Lower lobe of right lung (tissue), 2 donors: ENCODE results near the gene HYAL3. TPM values are rescaled to one million over a fixed set of nuclear protein-coding genes. Genes with fewer than 3 reads are reported as not detected.
A peak's percentile ranks its signal among the peaks of the same experiment; 100 is the strongest.

Experiments used
- ATAC-seq, 2 donors: fragments of 200-7000 bp; cut with Tn5 transposase; one replicate each; pipeline ENCODE4 v1.9.1; 2020 to 2022; ENCODE audit warnings: mild to moderate bottlenecking in 2 of 2, moderate library complexity in 2 of 2
- DNase-seq: peaks from one replicate; pipeline ENCODE4 v3.0.0-alpha.2; 2020
- H3K27ac ChIP-seq: fragments of 200-600 bp; one replicate; pipeline ENCODE4 v1.8.0; 2022
- H3K27me3 ChIP-seq: fragments of 200-600 bp; one replicate; pipeline ENCODE4 v1.8.0; 2022; ENCODE audit warnings: low read depth
- H3K36me3 ChIP-seq: fragments of 200-600 bp; one replicate; pipeline ENCODE4 v1.8.0; 2022; ENCODE audit warnings: mild to moderate bottlenecking
- H3K4me1 ChIP-seq: fragments of 200-600 bp; one replicate; pipeline ENCODE4 v1.8.0; 2022
- H3K4me3 ChIP-seq: fragments of 200-600 bp; one replicate; pipeline ENCODE4 v1.8.0; 2022; ENCODE audit warnings: mild to moderate bottlenecking
- H3K9me3 ChIP-seq: fragments of 200-600 bp; one replicate; pipeline ENCODE4 v1.8.0; 2022
- intact Hi-C: fragments of 100-400 bp; cut with DNase I; formaldehyde crosslinking; loops from one replicate; pipeline ENCODE4 v1.11.0; 2022
- total RNA-seq: library from RNA; stranded (reverse); fragmentation: NEBNext Ultra II Directional; extraction: Animal tissue kit (Norgen Biotek cat#: 25700); gene quantifications from one replicate; pipeline ENCODE4 v1.2.1, GENCODE V29; 2021
- TF ChIP-seq, protein P1 (sequence below): fragments of 200-600 bp; IDR thresholded peaks from one replicate; pipeline ENCODE4 v1.8.0; 2022; ENCODE audit warnings: antibody characterized with exemption, mild to moderate bottlenecking
- donor health status: DM: no; HTN: yes; CAD: no; lungs with severe emphysema.

Gene HYAL3
- total RNA-seq, 1 donor from 2014 or later: 4.0 TPM

DNA sequence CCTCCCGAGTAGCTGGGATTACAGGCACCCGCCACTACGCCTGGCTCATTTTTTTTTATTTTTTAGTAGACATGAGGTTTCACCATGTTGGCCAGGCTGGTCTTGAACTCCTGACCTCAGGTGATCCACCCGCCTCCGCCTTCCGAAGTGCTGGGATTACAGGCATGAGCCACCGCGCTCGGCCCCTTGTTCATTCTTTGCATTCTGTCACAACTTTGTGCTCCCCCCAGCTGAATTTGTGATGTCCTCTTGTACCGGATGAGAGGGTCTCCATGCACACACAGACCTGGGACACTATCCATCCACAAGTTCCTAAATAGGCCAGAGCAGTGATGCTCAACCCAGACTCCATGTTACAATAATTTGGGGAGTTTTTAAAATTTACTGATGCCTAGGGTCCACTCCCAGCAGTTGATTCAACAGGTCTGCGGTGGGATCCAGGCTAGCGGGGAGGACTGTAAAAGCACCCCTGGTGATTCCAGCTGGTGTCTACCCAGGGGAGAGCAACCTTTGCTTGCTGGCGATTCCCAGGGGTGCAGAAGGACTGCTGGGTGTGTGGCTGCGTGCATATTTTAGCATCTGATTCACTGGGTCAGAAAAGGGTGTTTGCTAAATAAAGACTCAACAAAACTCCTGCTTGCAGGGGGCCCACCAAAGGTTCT, 40.4 kb upstream of the HYAL3 start:
- ATAC-seq (no peak), DNase-seq (peak; percentile 48)
- H3K27ac ChIP-seq: peak overlapping the region; percentile 98
- H3K4me1 ChIP-seq: peaks cover 63% of the 10 kb centered on the region
- peak overlapping the region; percentile 84 for H3K4me3 ChIP-seq
- no peaks in the 10 kb centered on the region for H3K27me3 ChIP-seq
- no peaks in the 10 kb centered on the region for H3K36me3 ChIP-seq
- TF ChIP-seq, protein P1, sequence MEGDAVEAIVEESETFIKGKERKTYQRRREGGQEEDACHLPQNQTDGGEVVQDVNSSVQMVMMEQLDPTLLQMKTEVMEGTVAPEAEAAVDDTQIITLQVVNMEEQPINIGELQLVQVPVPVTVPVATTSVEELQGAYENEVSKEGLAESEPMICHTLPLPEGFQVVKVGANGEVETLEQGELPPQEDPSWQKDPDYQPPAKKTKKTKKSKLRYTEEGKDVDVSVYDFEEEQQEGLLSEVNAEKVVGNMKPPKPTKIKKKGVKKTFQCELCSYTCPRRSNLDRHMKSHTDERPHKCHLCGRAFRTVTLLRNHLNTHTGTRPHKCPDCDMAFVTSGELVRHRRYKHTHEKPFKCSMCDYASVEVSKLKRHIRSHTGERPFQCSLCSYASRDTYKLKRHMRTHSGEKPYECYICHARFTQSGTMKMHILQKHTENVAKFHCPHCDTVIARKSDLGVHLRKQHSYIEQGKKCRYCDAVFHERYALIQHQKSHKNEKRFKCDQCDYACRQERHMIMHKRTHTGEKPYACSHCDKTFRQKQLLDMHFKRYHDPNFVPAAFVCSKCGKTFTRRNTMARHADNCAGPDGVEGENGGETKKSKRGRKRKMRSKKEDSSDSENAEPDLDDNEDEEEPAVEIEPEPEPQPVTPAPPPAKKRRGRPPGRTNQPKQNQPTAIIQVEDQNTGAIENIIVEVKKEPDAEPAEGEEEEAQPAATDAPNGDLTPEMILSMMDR: no peak
- H3K9me3 ChIP-seq: no peaks in the 10 kb centered on the region
- intact Hi-C loops: no loop called here

DNA sequence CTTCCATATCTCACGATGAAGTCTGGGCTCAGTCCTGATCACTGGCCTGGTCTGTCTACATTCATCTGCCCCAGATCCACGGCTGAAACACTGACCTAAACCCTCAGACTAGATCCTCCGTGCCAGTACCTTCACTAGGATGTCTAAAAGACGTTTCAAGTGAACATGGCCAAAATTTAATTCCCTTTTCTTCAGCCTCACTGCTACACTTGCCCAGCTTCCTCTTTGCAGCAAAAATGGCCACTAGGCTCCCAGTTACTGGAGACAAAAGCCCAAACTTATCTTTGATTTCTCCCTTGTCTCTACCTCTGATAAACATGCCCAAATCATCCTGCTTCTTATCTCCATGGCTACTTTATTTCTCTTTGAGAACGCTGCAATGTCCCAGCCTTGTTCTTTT, 39.8 kb upstream of the HYAL3 start:
- Histone ChIP-seq H3K4me3 (peak overlapping the region; percentile 84), H3K27me3 (no peaks in the 10 kb centered on the region), H3K9me3 (no peaks in the 10 kb centered on the region), H3K36me3 (no peaks in the 10 kb centered on the region), H3K4me1 (peaks cover 69% of the 10 kb centered on the region), H3K27ac (peak overlapping the region; percentile 98)
- ATAC-seq (no peak), DNase-seq (no peak)
- TF ChIP-seq, protein P1: no peak
- intact Hi-C loops: no loop called here

DNA sequence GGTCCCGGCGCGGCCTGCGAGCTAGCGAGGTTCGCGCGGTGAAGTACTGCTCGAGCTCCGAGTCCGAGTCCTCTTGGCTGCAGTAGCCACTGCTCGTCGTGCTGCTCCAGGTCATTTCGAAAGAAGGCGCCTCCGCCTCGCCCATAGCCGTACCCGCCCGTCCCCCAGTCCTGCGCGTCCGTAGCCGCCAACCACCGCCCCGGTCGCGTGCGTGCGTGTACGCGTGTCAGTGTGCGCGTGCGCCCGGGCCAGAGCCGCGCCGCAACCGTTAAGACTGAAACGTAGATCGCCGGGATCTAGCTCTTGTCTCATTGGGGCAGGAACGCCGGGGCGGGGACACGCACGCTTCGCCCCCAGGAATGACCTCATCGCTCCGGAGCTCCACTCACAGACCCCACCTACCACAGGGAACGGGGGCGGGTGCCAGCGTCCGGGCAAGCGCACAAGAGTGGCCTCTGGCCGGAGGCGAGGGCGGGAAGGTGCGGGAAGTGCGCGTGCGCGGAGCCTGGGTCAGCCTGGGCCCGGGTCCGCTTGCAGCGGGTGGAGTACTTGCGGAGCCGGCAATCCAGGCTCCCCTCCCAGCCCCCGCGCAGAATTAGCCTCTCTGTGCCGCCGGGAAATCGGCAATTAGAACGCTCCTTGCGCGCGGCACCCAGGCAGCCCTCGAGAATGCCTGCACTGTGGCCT, 38.1 kb upstream of the HYAL3 start:
- H3K36me3 ChIP-seq: peaks cover 11% of the 10 kb centered on the region
- TF ChIP-seq, protein P1: no peak
- peaks cover 78% of the 10 kb centered on the region for H3K4me1 ChIP-seq
- H3K9me3 ChIP-seq: no peaks in the 10 kb centered on the region
- ATAC-seq (peak; percentile 91 to 95), DNase-seq (peak; percentile 100)
- intact Hi-C loops: no loop called here
- no peaks in the 10 kb centered on the region for H3K27me3 ChIP-seq
- H3K4me3 ChIP-seq: peak overlapping the region; percentile 84
- H3K27ac ChIP-seq: peak overlapping the region; percentile 98

DNA sequence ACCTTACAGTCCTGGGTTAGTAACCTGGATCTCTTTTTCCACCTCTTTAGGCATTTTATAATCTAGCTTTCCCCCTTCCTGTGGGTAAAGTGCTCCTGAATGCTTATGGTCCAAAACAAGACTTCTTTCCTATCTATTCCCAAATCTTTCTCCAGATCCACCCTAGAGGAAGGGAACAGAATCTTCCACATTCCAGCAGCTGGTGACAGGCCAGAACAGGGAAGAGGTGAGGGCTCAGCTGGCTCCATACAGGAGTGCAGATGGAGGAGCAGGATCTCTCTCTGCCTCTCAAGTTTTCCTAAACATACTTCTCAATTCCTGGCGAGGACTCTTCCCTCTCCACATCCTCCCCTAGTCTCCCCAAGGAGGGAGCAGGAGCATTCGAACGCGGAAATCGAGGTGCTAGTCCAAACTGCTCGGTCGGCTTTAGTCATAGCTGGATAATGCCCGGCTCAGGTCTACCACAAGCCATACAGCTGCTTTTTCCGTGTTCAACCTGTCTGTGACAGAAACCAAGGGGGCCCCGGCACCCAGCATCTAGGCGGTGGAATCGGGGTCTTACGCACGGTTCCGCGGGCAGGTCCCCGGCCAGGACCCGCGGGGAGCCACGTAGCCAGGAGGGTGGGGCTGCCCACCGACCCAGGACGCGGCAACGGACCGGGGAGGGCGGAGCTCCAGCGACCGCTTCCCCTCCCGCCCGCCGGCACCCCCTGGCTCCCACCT, 37.4 kb upstream of the HYAL3 start:
- ATAC-seq: peak in 1 of 2 donors; percentile 47
- intact Hi-C loops: no loop called here
- no peak for DNase-seq
- Histone ChIP-seq H3K4me1 (peaks cover 73% of the 10 kb centered on the region), H3K4me3 (peak overlapping the region; percentile 84), H3K36me3 (peaks cover 18% of the 10 kb centered on the region), H3K9me3 (no peaks in the 10 kb centered on the region), H3K27ac (peak overlapping the region; percentile 98), H3K27me3 (no peaks in the 10 kb centered on the region)
- TF ChIP-seq, protein P1: no peak

DNA sequence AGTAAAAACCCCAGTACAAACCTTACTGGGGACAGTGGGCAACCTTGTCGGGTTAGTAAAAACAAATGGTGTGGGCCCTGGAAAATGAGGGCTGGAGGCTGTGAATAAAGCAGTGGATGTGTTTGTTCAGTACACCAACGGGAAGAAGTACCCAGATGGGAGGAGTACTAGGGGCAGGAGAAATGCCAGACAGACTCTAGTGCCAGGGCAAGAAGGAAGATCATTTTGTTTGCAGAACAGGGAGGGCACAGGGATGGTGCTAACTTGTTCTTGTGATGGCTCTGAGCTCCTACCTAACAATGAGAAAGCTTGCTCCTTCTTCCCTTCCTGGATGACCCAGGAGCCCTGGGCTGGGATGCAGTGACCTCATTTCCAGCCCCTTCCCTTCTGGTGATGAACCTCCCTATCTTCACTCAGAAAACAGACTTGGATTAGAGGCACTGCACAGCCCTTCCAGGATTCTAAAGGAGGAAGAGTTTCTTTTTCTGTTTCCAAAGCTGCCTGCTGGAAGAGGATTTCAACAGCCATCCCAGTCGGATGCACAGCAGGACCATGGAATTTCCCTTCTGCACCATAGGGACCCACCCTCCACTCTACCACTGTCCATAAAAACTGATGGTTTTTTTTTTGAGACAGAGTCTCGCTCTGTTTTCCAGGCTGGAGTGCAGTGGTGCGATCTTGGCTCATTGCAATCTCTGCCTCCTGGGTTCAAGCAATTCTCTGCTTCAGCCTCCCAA, 35.3 kb upstream of the HYAL3 start:
- H3K36me3 ChIP-seq: peaks cover 39% of the 10 kb centered on the region
- H3K9me3 ChIP-seq: no peaks in the 10 kb centered on the region
- TF ChIP-seq, protein P1: no peak
- peaks cover 55% of the 10 kb centered on the region for H3K4me1 ChIP-seq
- peak overlapping the region; percentile 15 for H3K4me3 ChIP-seq
- H3K27ac ChIP-seq: peak overlapping the region; percentile 98
- DNase-seq: no peak
- intact Hi-C loops: no loop called here
- ATAC-seq: no peak
- H3K27me3 ChIP-seq: no peaks in the 10 kb centered on the region
